ENCODE data around the gene VIL1. TPM values are rescaled to one million over a fixed set of nuclear protein-coding genes. Genes with fewer than 3 reads are reported as not detected.

The VIL1 gene
- total RNA-seq, 1 donor: not detected

DNA sequence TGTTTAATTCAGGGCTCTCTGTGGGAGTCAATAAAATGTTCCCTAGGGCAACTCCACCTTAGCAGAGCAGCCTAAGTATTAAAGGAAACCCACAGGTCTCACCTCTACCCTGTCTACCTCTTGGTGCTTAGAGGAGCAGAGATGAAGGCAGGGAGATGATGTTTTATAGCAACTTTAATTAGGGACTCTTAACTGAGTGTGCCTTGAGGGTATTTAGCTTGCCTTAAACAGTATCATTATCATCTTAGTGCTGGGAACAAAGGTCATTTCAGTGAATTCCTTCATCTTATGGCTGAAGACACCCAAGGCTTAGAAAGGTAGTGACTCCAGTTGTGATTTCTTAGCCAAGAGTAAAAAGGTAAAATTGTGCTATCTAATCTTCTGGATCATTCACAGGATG, 26.7 kb downstream of the VIL1 start:
- no peak overlapping the region for H2AFZ ChIP-seq (ENCODE audit: low read length)
- no peaks in the 10 kb centered on the region for H3K36me3 ChIP-seq (ENCODE audit: insufficient read depth, low read length)
- no peaks in the 10 kb centered on the region for H3K79me2 ChIP-seq (ENCODE audit: insufficient read depth, low read length)
- no peak overlapping the region for H3K4me2 ChIP-seq (ENCODE audit: insufficient read depth, low read length)
- H3K27ac ChIP-seq (ENCODE audit: low read depth, low read length): no peak overlapping the region
- no peaks in the 10 kb centered on the region for H3K4me1 ChIP-seq (ENCODE audit: insufficient read depth, low read length)
- no peaks in the 10 kb centered on the region for H3K27me3 ChIP-seq (ENCODE audit: insufficient read depth, low read length)
- DNase-seq (ENCODE audit: insufficient read length, low spot score, missing footprints): no peak
- no peaks in the 10 kb centered on the region for H4K20me1 ChIP-seq (ENCODE audit: insufficient read depth, low read length)
- TF ChIP-seq, protein P1, sequence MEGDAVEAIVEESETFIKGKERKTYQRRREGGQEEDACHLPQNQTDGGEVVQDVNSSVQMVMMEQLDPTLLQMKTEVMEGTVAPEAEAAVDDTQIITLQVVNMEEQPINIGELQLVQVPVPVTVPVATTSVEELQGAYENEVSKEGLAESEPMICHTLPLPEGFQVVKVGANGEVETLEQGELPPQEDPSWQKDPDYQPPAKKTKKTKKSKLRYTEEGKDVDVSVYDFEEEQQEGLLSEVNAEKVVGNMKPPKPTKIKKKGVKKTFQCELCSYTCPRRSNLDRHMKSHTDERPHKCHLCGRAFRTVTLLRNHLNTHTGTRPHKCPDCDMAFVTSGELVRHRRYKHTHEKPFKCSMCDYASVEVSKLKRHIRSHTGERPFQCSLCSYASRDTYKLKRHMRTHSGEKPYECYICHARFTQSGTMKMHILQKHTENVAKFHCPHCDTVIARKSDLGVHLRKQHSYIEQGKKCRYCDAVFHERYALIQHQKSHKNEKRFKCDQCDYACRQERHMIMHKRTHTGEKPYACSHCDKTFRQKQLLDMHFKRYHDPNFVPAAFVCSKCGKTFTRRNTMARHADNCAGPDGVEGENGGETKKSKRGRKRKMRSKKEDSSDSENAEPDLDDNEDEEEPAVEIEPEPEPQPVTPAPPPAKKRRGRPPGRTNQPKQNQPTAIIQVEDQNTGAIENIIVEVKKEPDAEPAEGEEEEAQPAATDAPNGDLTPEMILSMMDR (IDR thresholded peaks at IDR 0.05; ENCODE audit: extremely low read depth, low read depth, low read length): no peak
- H3K4me3 ChIP-seq (ENCODE audit: insufficient read depth, low read length): no peak overlapping the region
- H3K9me3 ChIP-seq (ENCODE audit: low read depth, low read length): no peaks in the 10 kb centered on the region

DNA sequence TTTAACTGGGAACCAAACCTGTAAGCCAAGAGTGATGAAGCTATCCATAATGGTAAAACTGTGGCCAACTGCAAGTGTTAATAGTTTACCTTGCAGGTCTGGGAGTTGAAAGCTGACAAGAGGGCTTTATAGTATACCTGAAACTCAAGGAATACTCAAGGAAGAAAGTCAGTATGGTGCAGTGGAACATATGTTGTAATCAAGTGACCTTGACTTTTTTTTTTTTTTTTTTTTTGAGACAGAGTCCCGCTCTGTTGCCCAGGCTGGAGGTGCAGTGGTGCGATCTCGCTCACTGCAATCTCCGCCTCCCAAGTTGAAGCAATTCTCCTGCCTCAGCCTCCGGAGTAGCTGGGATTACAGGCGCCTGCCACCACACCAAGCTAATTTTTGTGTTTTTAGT, 27.6 kb downstream of the VIL1 start:
- H3K4me3 ChIP-seq (ENCODE audit: insufficient read depth, low read length): no peak overlapping the region
- TF ChIP-seq, protein P1 (IDR thresholded peaks at IDR 0.05; ENCODE audit: extremely low read depth, low read depth, low read length): no peak
- H3K79me2 ChIP-seq (ENCODE audit: insufficient read depth, low read length): no peaks in the 10 kb centered on the region

DNA sequence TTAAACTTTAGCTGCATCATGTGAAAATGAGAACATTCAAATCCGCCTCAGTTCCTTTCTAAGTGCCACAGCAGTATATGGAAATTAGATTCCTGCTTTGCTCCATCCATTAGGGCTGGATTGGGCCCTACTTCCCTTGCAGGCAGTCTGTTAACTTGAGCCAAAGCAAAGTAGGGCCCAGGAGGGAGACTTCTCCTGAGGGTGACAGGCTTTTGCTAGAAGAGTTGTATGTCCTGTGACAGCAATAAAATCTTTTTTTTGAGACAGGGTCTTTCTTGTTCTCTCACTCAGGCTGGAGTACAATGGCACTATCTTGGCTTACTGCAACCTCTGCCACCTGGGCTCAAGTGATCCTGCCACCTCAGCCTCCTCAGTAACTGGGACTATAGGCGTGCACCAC, 28.1 kb downstream of the VIL1 start:
- Histone ChIP-seq H3K36me3 (ENCODE audit: insufficient read depth, low read length) (no peaks in the 10 kb centered on the region), H4K20me1 (ENCODE audit: insufficient read depth, low read length) (no peaks in the 10 kb centered on the region), H3K79me2 (ENCODE audit: insufficient read depth, low read length) (no peaks in the 10 kb centered on the region), H3K27me3 (ENCODE audit: insufficient read depth, low read length) (no peaks in the 10 kb centered on the region), H3K4me3 (ENCODE audit: insufficient read depth, low read length) (no peak overlapping the region), H2AFZ (ENCODE audit: low read length) (no peak overlapping the region), H3K4me1 (ENCODE audit: insufficient read depth, low read length) (no peaks in the 10 kb centered on the region), H3K9me3 (ENCODE audit: low read depth, low read length) (no peaks in the 10 kb centered on the region), H3K27ac (ENCODE audit: low read depth, low read length) (no peak overlapping the region), H3K4me2 (ENCODE audit: insufficient read depth, low read length) (no peak overlapping the region)
- TF ChIP-seq, protein P1 (IDR thresholded peaks at IDR 0.05; ENCODE audit: extremely low read depth, low read depth, low read length): no peak
- DNase-seq (ENCODE audit: insufficient read length, low spot score, missing footprints): no peak

More for the DNA sequence above, 27.6 kb downstream of the VIL1 start:
- Histone ChIP-seq H3K36me3 (ENCODE audit: insufficient read depth, low read length) (no peaks in the 10 kb centered on the region), H2AFZ (ENCODE audit: low read length) (no peak overlapping the region), H4K20me1 (ENCODE audit: insufficient read depth, low read length) (no peaks in the 10 kb centered on the region), H3K4me1 (ENCODE audit: insufficient read depth, low read length) (no peaks in the 10 kb centered on the region), H3K9me3 (ENCODE audit: low read depth, low read length) (no peaks in the 10 kb centered on the region), H3K4me2 (ENCODE audit: insufficient read depth, low read length) (no peak overlapping the region), H3K27me3 (ENCODE audit: insufficient read depth, low read length) (no peaks in the 10 kb centered on the region), H3K27ac (ENCODE audit: low read depth, low read length) (no peak overlapping the region)
- DNase-seq (ENCODE audit: insufficient read length, low spot score, missing footprints): no peak

DNA sequence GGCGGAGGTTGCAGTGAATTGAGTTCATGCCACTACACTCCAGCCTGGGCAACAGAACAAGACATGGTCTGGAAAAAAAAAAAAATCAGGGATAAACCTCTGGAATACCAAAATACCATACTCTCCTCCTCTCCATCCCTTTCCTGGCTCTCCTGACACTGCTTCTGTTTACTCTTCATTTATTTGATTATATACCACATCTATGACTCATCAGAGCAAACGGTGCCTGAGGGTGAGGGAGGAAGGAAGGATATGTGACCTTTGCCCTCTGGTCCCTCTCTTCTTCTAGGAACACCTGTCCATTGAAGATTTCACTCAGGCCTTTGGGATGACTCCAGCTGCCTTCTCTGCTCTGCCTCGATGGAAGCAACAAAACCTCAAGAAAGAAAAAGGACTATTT, 30.0 kb downstream of the VIL1 start:
- H3K27ac ChIP-seq (ENCODE audit: low read depth, low read length): no peak overlapping the region

More for the DNA sequence above, 30.0 kb downstream of the VIL1 start:
- no peaks in the 10 kb centered on the region for H3K79me2 ChIP-seq (ENCODE audit: insufficient read depth, low read length)
- no peak overlapping the region for H2AFZ ChIP-seq (ENCODE audit: low read length)
- no peaks in the 10 kb centered on the region for H3K27me3 ChIP-seq (ENCODE audit: insufficient read depth, low read length)
- H4K20me1 ChIP-seq (ENCODE audit: insufficient read depth, low read length): no peaks in the 10 kb centered on the region
- H3K36me3 ChIP-seq (ENCODE audit: insufficient read depth, low read length): no peaks in the 10 kb centered on the region
- no peaks in the 10 kb centered on the region for H3K9me3 ChIP-seq (ENCODE audit: low read depth, low read length)
- no peak overlapping the region for H3K4me3 ChIP-seq (ENCODE audit: insufficient read depth, low read length)
- TF ChIP-seq, protein P1 (IDR thresholded peaks at IDR 0.05; ENCODE audit: extremely low read depth, low read depth, low read length): no peak
- no peaks in the 10 kb centered on the region for H3K4me1 ChIP-seq (ENCODE audit: insufficient read depth, low read length)
- DNase-seq (ENCODE audit: insufficient read length, low spot score, missing footprints): no peak
- H3K4me2 ChIP-seq (ENCODE audit: insufficient read depth, low read length): no peak overlapping the region
